Small intestine (tissue), 7 donors: ENCODE measurements around the gene ING1. TPM values are rescaled to one million over a fixed set of nuclear protein-coding genes. Genes with fewer than 3 reads are reported as not detected.

Source experiments
- DNase-seq, 2 donors: peaks; one replicate each; pipeline versions ENCODE4 v3.0.0 to v3.0.0-alpha.2; 2013
- FAIRE-seq: peaks from 2 replicates; lab custom pipeline; 2012; peaks lifted over from hg19 to GRCh38; lab: Jason Lieb, UNC
- H3K27ac ChIP-seq, 3 donors: one replicate each; pipeline ENCODE4 v1.5.1; 2013; ENCODE audit warnings: low read length in 2 of 3, mild to moderate bottlenecking in 2 of 3, control low read depth in 1 of 3, inconsistent platforms in 1 of 3, low read depth in 1 of 3, moderate library complexity in 1 of 3
- H3K27me3 ChIP-seq, 3 donors: one replicate each; pipeline ENCODE4 v1.6.1; 2013; ENCODE audit warnings: low read length in 3 of 3, inconsistent platforms in 1 of 3; ENCODE audit not compliant: control insufficient read depth in 3 of 3, insufficient read depth in 3 of 3
- H3K36me3 ChIP-seq, 3 donors: one replicate each; pipeline ENCODE4 v1.6.1; 2013; ENCODE audit warnings: low read length in 3 of 3, inconsistent platforms in 1 of 3, low read depth in 1 of 3, mild to moderate bottlenecking in 1 of 3, moderate library complexity in 1 of 3; ENCODE audit not compliant: control insufficient read depth in 3 of 3, insufficient read depth in 2 of 3
- H3K4me1 ChIP-seq, 3 donors: one replicate each; pipeline ENCODE4 v1.6.1; 2013; ENCODE audit warnings: low read length in 2 of 3, inconsistent platforms in 1 of 3, low read depth in 1 of 3, mild to moderate bottlenecking in 1 of 3, moderate library complexity in 1 of 3; ENCODE audit not compliant: control insufficient read depth in 3 of 3, insufficient read depth in 2 of 3
- H3K4me3 ChIP-seq, 3 donors: one replicate each; pipeline ENCODE4 v1.5.1; 2013; ENCODE audit warnings: low read length in 3 of 3, control low read depth in 1 of 3, inconsistent platforms in 1 of 3, low read depth in 1 of 3, mild to moderate bottlenecking in 1 of 3, moderate library complexity in 1 of 3
- H3K9me3 ChIP-seq, 2 donors: one replicate each; pipeline ENCODE4 v1.6.1; 2013; ENCODE audit warnings: low read depth in 1 of 2, low read length in 1 of 2; ENCODE audit not compliant: control insufficient read depth in 2 of 2, insufficient read depth in 1 of 2
- WGBS, 3 donors: extraction: QIAGEN DNeasy Blood & Tissue Kit; methylation state at CpG; one replicate each; pipeline ENCODE4 v1.1.7; 2013; 5-methylcytosine and 5-hydroxymethylcytosine counted together
- polyA plus RNA-seq, 4 donors: library from polyadenylated mRNA; stranded (reverse) in 3 of 4; unstranded in 1 of 4; fragments of 200-250 nt in 3 of 4; fragments of 120-200 nt in 1 of 4; gene quantifications; one replicate each; pipeline versions ENCODE4 v1.2.1 to v1.2.3, GENCODE V29; 2013
- donor health status: healthy with polysubstance abuse.
- donor health status: control.
- donor health status: control.
- donor health status: Bipolar disorder and iron deficiency.
- donor health status: healthy.

ING1 gene
- polyA plus RNA-seq, 4 donors = 10.8 to 18.6 (median 15.1) TPM

DNA sequence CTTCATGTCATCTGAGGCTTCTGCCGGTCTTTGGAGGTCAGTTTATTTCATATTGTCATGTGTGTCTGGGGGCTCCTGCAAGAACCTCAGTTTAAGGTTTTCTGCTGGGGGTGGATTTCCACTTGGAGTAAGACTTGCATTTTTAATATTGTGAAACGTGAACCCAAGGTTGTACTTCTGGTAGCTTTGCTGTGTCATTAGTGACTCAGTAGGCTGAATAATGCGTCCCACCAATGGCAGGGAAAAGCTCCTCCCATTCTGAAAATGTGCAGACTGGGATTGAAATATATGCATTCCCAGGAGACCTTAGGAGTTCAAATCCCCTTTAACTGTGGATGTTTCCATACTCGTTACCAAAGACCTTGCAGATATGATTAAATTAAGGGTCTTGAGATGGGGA is 46.2 kb downstream of the ING1 start:
- no peak overlapping the region for H3K4me3 ChIP-seq
- no peak for FAIRE-seq

DNA sequence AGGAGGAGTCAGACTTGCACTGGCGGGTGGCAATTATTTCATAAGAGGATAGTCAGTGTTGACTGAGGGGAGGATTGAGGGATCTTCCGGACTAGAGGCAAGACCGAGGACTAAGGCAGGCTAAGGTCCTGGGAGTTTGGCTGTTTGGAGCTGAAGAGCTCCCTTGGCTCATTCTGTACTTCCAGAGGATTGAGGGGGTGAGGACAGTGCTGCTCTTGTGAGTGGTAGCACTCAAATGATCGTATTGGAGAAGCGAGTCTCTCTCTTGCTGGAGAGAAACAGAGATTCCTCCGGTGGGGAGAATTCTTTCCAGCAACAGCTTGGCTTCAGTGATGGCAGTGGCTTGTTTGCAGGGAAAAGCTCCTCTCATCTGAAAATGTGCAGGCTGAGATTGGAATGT is 47.1 kb downstream of the ING1 start:
- H3K27ac ChIP-seq = no peak overlapping the region
- H3K36me3 ChIP-seq = no peaks in the 10 kb centered on the region
- FAIRE-seq = no peak
- no peak for DNase-seq
- H3K4me1 ChIP-seq = no peaks in the 10 kb centered on the region
- no peak overlapping the region for H3K4me3 ChIP-seq
- H3K9me3 ChIP-seq = peaks cover 0 to 5% of the 10 kb centered on the region in 2 donors
- WGBS, 3 donors = 88 to 93% (median 90%) methylated on average over 6 of the region's 6 CpGs
- no peaks in the 10 kb centered on the region for H3K27me3 ChIP-seq

More for the DNA sequence above, 46.2 kb downstream of the ING1 start:
- Histone ChIP-seq H3K4me1 (no peaks in the 10 kb centered on the region), H3K36me3 (no peaks in the 10 kb centered on the region), H3K27me3 (no peaks in the 10 kb centered on the region), H3K27ac (no peak overlapping the region), H3K9me3 (peaks cover 0 to 5% of the 10 kb centered on the region in 2 donors)
- no peak for DNase-seq
- WGBS, 3 donors = 87 to 92% (median 90%) methylated on average over 4 of the region's 4 CpGs

DNA sequence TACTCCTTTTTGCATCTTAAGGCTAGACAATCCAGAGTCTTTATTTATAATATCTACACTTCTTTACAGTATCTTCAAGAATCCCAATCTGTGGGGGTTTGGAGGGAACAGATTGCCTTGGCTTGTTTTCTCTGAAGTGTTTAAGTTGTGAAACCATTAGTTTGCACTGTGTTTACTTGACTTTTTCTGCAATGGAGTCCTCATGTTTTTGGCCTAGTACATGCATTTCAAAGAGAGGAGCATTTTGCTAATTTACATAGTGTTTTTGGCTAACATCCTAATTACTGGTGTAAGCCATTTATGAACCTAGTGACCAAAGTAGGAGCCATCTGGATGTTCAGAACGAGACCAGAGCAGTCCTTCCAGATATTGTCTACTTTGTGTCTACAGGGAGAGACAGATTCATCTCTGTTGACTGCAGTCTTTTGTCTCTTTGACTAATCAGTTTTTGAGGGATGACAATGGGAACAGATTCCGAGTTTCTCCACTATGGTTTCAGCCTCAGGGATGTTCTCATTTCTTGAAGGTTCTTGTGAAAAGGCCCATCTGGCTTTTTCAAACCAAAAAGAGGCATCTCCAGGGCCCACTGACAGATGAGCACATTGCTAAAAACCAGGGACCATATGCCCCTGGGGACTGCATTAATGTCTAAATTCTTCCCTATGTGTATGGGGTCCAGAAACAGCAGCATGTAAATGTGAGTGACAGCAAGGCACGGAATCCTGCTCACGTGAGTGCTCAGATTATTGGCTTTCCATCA is 53.4 kb downstream of the ING1 start:
- Histone ChIP-seq H3K4me3 (no peak overlapping the region), H3K27ac (no peak overlapping the region), H3K36me3 (no peaks in the 10 kb centered on the region), H3K4me1 (no peaks in the 10 kb centered on the region), H3K27me3 (peaks cover 0 to 3% (median 3%) of the 10 kb centered on the region in 3 donors), H3K9me3 (peaks cover 0 to 5% of the 10 kb centered on the region in 2 donors)
- FAIRE-seq (no peak), DNase-seq (no peak)
- 59 to 66% (median 62%) methylated on average over 4 of the region's 4 CpGs for WGBS, 3 donors

GRCh38 chr13:110767476-110767875 is 54.0 kb downstream of the ING1 start:
- Histone ChIP-seq H3K27ac (no peak overlapping the region), H3K4me3 (no peak overlapping the region), H3K27me3 (peaks cover 0 to 3% (median 3%) of the 10 kb centered on the region in 3 donors), H3K9me3 (peaks cover 0 to 5% of the 10 kb centered on the region in 2 donors), H3K36me3 (no peaks in the 10 kb centered on the region), H3K4me1 (no peaks in the 10 kb centered on the region)
- DNase-seq (no peak), FAIRE-seq (no peak)
- 83 to 91% (median 84%) methylated on average over 7 of the region's 7 CpGs for WGBS, 3 donors

- FAIRE-seq = no peak
- Histone ChIP-seq H3K27ac (no peak overlapping the region), H3K4me3 (no peak overlapping the region), H3K9me3 (no peaks in the 10 kb centered on the region), H3K4me1 (no peaks in the 10 kb centered on the region), H3K27me3 (peaks cover 0 to 6% (median 3%) of the 10 kb centered on the region in 3 donors), H3K36me3 (no peaks in the 10 kb centered on the region)
- WGBS, 3 donors = 50 to 81% (median 76%) methylated on average over 3 of the region's 3 CpGs
- DNase-seq = no peak
These were observed 55.6 kb downstream of the ING1 start for GRCh38 chr13:110769097-110769496.

DNA sequence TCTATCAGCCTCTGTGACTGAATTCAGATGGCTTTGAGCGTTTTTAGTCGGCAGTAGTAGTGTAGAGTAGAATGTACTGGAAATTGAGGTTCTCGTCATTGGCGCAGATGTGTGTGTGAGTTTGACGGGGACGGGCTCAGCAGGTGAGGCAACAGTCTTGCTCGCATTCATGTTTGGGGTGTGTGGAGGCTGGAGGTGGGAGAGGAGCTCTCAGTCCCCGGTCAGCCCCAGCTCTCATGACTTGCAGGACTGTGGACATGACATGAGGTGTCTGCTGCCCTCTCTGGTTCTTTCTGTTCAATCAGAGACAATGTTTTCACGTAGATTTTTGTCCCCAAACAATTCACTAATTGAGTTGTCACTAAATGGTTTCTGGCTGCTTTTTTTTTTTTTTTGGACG is 57.2 kb downstream of the ING1 start:
- Histone ChIP-seq H3K9me3 (no peaks in the 10 kb centered on the region), H3K36me3 (no peaks in the 10 kb centered on the region), H3K27me3 (peaks cover 0 to 6% (median 3%) of the 10 kb centered on the region in 3 donors), H3K27ac (no peak overlapping the region), H3K4me3 (no peak overlapping the region), H3K4me1 (no peaks in the 10 kb centered on the region)
- FAIRE-seq (no peak), DNase-seq (no peak)
- WGBS, 3 donors = 72 to 74% (median 73%) methylated on average over 10 of the region's 10 CpGs

GRCh38 chr13:110771194-110771593 is 57.7 kb downstream of the ING1 start:
- no peak overlapping the region for H3K27ac ChIP-seq

DNA sequence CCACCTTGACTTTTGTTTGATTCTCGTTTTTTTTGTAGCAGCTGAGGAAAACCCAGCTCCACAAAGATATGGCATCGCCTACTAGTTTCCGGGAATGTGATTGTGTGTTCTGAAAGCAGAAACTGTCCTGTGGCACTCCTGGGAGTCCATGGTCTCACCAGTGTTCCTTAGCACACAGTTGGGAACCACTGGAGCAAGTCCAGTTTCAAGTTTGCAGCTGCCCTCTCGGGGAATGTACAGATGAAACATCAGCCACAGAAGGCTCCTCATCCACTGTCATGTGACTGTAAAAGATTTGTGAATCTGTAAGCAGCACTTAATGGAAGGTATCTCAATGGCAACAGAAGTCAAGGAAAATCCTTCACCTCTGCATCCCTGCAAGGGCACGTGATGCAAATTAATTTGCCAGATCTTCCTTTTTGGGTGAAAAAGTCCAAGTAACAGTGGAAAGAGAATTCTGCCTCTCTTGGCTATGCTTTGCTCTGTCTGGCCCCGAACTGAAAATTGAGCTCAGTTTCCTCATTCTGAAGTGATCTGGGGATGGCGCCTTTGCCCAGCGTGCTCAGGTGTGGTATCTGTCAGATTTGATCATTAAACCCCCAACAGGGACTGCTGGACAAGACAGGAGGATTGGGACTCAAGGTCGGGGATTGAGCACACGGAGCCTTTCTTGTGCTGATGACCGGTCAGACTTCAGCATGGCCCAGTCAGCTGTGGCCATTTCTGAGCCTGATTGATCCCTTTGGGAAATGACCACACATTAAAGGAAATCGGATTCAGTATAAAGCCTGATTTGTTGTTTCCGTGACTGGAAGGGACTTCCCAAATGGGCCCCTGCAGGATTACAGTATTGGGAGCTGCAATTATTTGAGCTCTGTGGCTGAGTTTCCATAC is 58.8 kb downstream of the ING1 start:
- Histone ChIP-seq H3K4me1 (no peaks in the 10 kb centered on the region), H3K36me3 (no peaks in the 10 kb centered on the region), H3K27me3 (peaks cover 0 to 6% (median 3%) of the 10 kb centered on the region in 3 donors), H3K27ac (no peak overlapping the region), H3K9me3 (no peaks in the 10 kb centered on the region), H3K4me3 (no peak overlapping the region)
- FAIRE-seq (no peak), DNase-seq (no peak)
- 80 to 84% (median 81%) methylated on average over 13 of the region's 13 CpGs for WGBS, 3 donors

More at GRCh38 chr13:110771194-110771593, 57.7 kb downstream of the ING1 start:
- Histone ChIP-seq H3K4me1 (no peaks in the 10 kb centered on the region), H3K36me3 (no peaks in the 10 kb centered on the region), H3K9me3 (no peaks in the 10 kb centered on the region), H3K27me3 (peaks cover 0 to 6% (median 3%) of the 10 kb centered on the region in 3 donors), H3K4me3 (no peak overlapping the region)
- no peak for DNase-seq
- no peak for FAIRE-seq
- WGBS, 3 donors = 58 to 63% (median 60%) methylated on average over 9 of the region's 9 CpGs
